Loucy (cell line): ENCODE data around the gene PKP2.
"Not testable (repeated sequence)": the region's sequence is repeated elsewhere in the genome, so short reads cannot be mapped to it uniquely, and the experiment has no call there.

ENCODE experiments used
- H2AFZ ChIP-seq: fragments of 200-600 bp; sonication (generic); 2 replicates; pipeline ENCODE4 v1.6.0; 2016; ENCODE audit warnings: antibody characterized with exemption, mild to moderate bottlenecking, low read length, moderate library complexity
- H3F3A ChIP-seq: fragments of 200-600 bp; 2 replicates; pipeline ENCODE4 v1.6.0; 2016; ENCODE audit warnings: antibody characterized with exemption, low read depth, mild to moderate bottlenecking
- H3K27me3 ChIP-seq: fragments of 200-600 bp; sonication (generic); 2 replicates; pipeline ENCODE4 v1.6.1; 2014; ENCODE audit warnings: low read length, mild to moderate bottlenecking; ENCODE audit not compliant: insufficient read depth, poor library complexity, severe bottlenecking
- H3K36me3 ChIP-seq: fragments of 200-600 bp; sonication (generic); 2 replicates; pipeline ENCODE4 v1.6.1; 2016; ENCODE audit warnings: low read length; ENCODE audit not compliant: insufficient read depth
- H3K4me1 ChIP-seq: fragments of 200-600 bp; sonication (generic); 2 replicates; pipeline ENCODE4 v1.5.1; 2014; ENCODE audit warnings: low read length, mild to moderate bottlenecking; ENCODE audit not compliant: insufficient read depth, poor library complexity, severe bottlenecking
- H3K4me2 ChIP-seq: fragments of 200-600 bp; sonication (generic); 2 replicates; pipeline ENCODE4 v1.6.0; 2014; ENCODE audit warnings: antibody characterized with exemption, low read length, low read depth, mild to moderate bottlenecking; ENCODE audit not compliant: poor library complexity, severe bottlenecking
- H3K4me3 ChIP-seq: fragments of 200-600 bp; sonication (generic); 2 replicates; pipeline ENCODE4 v1.5.1; 2014; ENCODE audit warnings: low read length, mild to moderate bottlenecking, mixed read lengths; ENCODE audit not compliant: poor library complexity, severe bottlenecking
- H3K79me2 ChIP-seq: fragments of 200-600 bp; sonication (generic); 2 replicates; pipeline ENCODE4 v1.6.1; 2014; ENCODE audit warnings: low read length; ENCODE audit not compliant: insufficient read depth
- H3K9ac ChIP-seq: fragments of 200-600 bp; sonication (generic); 2 replicates; pipeline ENCODE4 v1.6.0; 2014; ENCODE audit warnings: mild to moderate bottlenecking, low read depth, low read length, moderate library complexity; ENCODE audit not compliant: poor library complexity, severe bottlenecking
- H3K9me2 ChIP-seq: fragments of 200-600 bp; sonication (generic); replicated peaks from 2 replicates; pipeline ENCODE4 v1.6.1; 2016; ENCODE audit warnings: low read depth, low read length, mixed read lengths
- H3K9me3 ChIP-seq: fragments of 200-600 bp; sonication (generic); 2 replicates; pipeline ENCODE4 v1.6.1; 2014; ENCODE audit warnings: mild to moderate bottlenecking, antibody characterized with exemption, low read length, low read depth; ENCODE audit not compliant: insufficient read depth
- H4K20me1 ChIP-seq: fragments of 200-600 bp; sonication (generic); 2 replicates; pipeline ENCODE4 v1.6.0; 2014; ENCODE audit warnings: antibody characterized with exemption, low read length, mild to moderate bottlenecking; ENCODE audit not compliant: insufficient read depth, poor library complexity, severe bottlenecking
- CTCF ChIP-seq: fragments of 200-600 bp; sonication (generic); conservative IDR thresholded peaks from 2 replicates; pipeline ENCODE4 v1.5.1; 2014; ENCODE audit warnings: mild to moderate bottlenecking, antibody characterized with exemption, low read length
- EZH2phosphoT487 ChIP-seq: fragments of 200-600 bp; IDR thresholded peaks from 2 replicates; pipeline ENCODE4 v1.6.1; 2018; ENCODE audit warnings: antibody characterized with exemption, mild to moderate bottlenecking, moderate library complexity, borderline replicate concordance

PKP2 gene

GRCh38 chr12:32868885-32869284 is 27.7 kb downstream of the PKP2 start:
- H3K9me2 ChIP-seq = no peaks in the 10 kb centered on the region
- no peaks in the 10 kb centered on the region for H4K20me1 ChIP-seq
- TF ChIP-seq EZH2phosphoT487 (no peak), CTCF (no peak)
- no peaks in the 10 kb centered on the region for H3K36me3 ChIP-seq
- no peak overlapping the region for H3K4me2 ChIP-seq
- no peaks in the 10 kb centered on the region for H3F3A ChIP-seq
- H3K27me3 ChIP-seq = no peaks in the 10 kb centered on the region
- no peaks in the 10 kb centered on the region for H3K4me1 ChIP-seq
- H3K9ac ChIP-seq = no peak overlapping the region
- H3K79me2 ChIP-seq = no peaks in the 10 kb centered on the region
- no peak overlapping the region for H2AFZ ChIP-seq
- no peaks in the 10 kb centered on the region for H3K9me3 ChIP-seq
- H3K4me3 ChIP-seq = no peak overlapping the region

GRCh38 chr12:32864731-32865130 is 31.8 kb downstream of the PKP2 start:
- no peaks in the 10 kb centered on the region for H3K9me2 ChIP-seq
- H3F3A ChIP-seq = no peaks in the 10 kb centered on the region
- H2AFZ ChIP-seq = no peak overlapping the region
- no peaks in the 10 kb centered on the region for H4K20me1 ChIP-seq
- no peak overlapping the region for H3K4me3 ChIP-seq
- no peak overlapping the region for H3K9ac ChIP-seq
- no peaks in the 10 kb centered on the region for H3K4me1 ChIP-seq
- no peaks in the 10 kb centered on the region for H3K27me3 ChIP-seq
- no peaks in the 10 kb centered on the region for H3K9me3 ChIP-seq
- H3K79me2 ChIP-seq = no peaks in the 10 kb centered on the region
- H3K36me3 ChIP-seq = no peaks in the 10 kb centered on the region
- H3K4me2 ChIP-seq = no peak overlapping the region
- no peak for TF ChIP-seq CTCF
- no peak for TF ChIP-seq EZH2phosphoT487

- no peak for TF ChIP-seq EZH2phosphoT487
- TF ChIP-seq CTCF = no peak
Measured at GRCh38 chr12:32863128-32863527, 33.4 kb downstream of the PKP2 start.

GRCh38 chr12:32861658-32862057 is 34.9 kb downstream of the PKP2 start:
- not testable (repeated sequence) for H3K9ac ChIP-seq, H2AFZ ChIP-seq, H3K27me3 ChIP-seq, H3F3A ChIP-seq, H3K36me3 ChIP-seq, H3K79me2 ChIP-seq, H3K4me1 ChIP-seq, H3K4me2 ChIP-seq, H3K9me3 ChIP-seq, H3K4me3 ChIP-seq, H4K20me1 ChIP-seq, H3K9me2 ChIP-seq

More at GRCh38 chr12:32863128-32863527, 33.4 kb downstream of the PKP2 start:
- H3K4me2 ChIP-seq = no peak overlapping the region
- H4K20me1 ChIP-seq = no peaks in the 10 kb centered on the region
- no peak overlapping the region for H2AFZ ChIP-seq
- no peaks in the 10 kb centered on the region for H3K79me2 ChIP-seq
- H3K9me2 ChIP-seq = no peaks in the 10 kb centered on the region
- no peaks in the 10 kb centered on the region for H3K27me3 ChIP-seq
- no peaks in the 10 kb centered on the region for H3K4me1 ChIP-seq
- no peak overlapping the region for H3K4me3 ChIP-seq
- no peak overlapping the region for H3K9ac ChIP-seq
- H3F3A ChIP-seq = no peaks in the 10 kb centered on the region
- H3K36me3 ChIP-seq = no peaks in the 10 kb centered on the region
- no peaks in the 10 kb centered on the region for H3K9me3 ChIP-seq
